CD4-positive, alpha-beta T cell (primary cell): ENCODE data around the gene KCNAB1. TPM values are rescaled to one million over a fixed set of nuclear protein-coding genes. Genes with fewer than 3 reads are reported as not detected.

Experiments
- ATAC-seq: fragments of 200-7000 bp; cut with Tn5 transposase; one replicate; pipeline ENCODE4 v1.10.0; 2022; ENCODE audit warnings: mild to moderate bottlenecking; ENCODE audit not compliant: poor library complexity
- CTCF ChIA-PET: fragments of 350-600 bp; sonication (Branson Sonifier 250); formaldehyde crosslinking; loops from one replicate; lab custom pipeline; 2021; ENCODE audit warnings: antibody characterized with exemption, inconsistent platforms; lab: Charles Lee
- POLR2A ChIA-PET: fragments of 350-600 bp; sonication (Branson Sonifier 250); formaldehyde crosslinking; loops from one replicate; lab custom pipeline; 2021; ENCODE audit warnings: antibody characterized with exemption, inconsistent platforms; lab: Charles Lee
- DNase-seq, 14 experiments: peaks; one replicate each; pipeline ENCODE4 v3.0.0-alpha.2; 2013 to 2020; ENCODE audit warnings: mixed read lengths in 2 of 14
- H3K27ac ChIP-seq, 2 donors: one replicate each; pipeline versions ENCODE4 v1.5.1 to v1.7.0; 2013; ENCODE audit warnings: low read length in 2 of 2, low read depth in 1 of 2, mild to moderate bottlenecking in 1 of 2
- H3K27me3 ChIP-seq, 2 experiments: 1 replicate in 1 of 2; 2 replicates in 1 of 2; pipeline versions ENCODE4 v1.6.1 to v1.7.0; 2013; ENCODE audit warnings: low read length in 2 of 2, control low read depth in 1 of 2, mild to moderate bottlenecking in 1 of 2, moderate library complexity in 1 of 2; ENCODE audit not compliant: insufficient read depth in 2 of 2, control insufficient read depth in 1 of 2
- H3K36me3 ChIP-seq: one replicate; pipeline ENCODE4 v1.6.1; 2013; ENCODE audit warnings: low read length, control low read depth; ENCODE audit not compliant: insufficient read depth
- H3K4me1 ChIP-seq: one replicate; pipeline ENCODE4 v1.6.1; 2013; ENCODE audit warnings: low read length, control low read depth; ENCODE audit not compliant: insufficient read depth
- H3K4me3 ChIP-seq: one replicate; pipeline ENCODE4 v1.5.1; 2013; ENCODE audit warnings: mild to moderate bottlenecking, low read length, moderate library complexity
- H3K9me3 ChIP-seq, 2 experiments: 1 replicate in 1 of 2; 2 replicates in 1 of 2; pipeline versions ENCODE4 v1.6.1 to v1.7.0; 2013; ENCODE audit warnings: low read length in 2 of 2, mild to moderate bottlenecking in 2 of 2, control low read depth in 1 of 2, moderate library complexity in 1 of 2; ENCODE audit not compliant: control insufficient read depth in 1 of 2, insufficient read depth in 1 of 2
- H3K27ac Mint-ChIP-seq: one replicate; pipeline ENCODE4 v1.8.0; 2020; ENCODE audit warnings: mixed read lengths
- H3K27me3 Mint-ChIP-seq: one replicate; pipeline ENCODE4 v1.8.0; 2021; ENCODE audit warnings: mixed read lengths
- H3K36me3 Mint-ChIP-seq: one replicate; pipeline ENCODE4 v1.8.0; 2021; ENCODE audit warnings: low read depth, mixed read lengths
- H3K4me1 Mint-ChIP-seq: one replicate; pipeline ENCODE4 v1.8.0; 2021; ENCODE audit warnings: low read depth, mixed read lengths
- H3K4me3 Mint-ChIP-seq: one replicate; pipeline ENCODE4 v1.8.0; 2020; ENCODE audit warnings: mild to moderate bottlenecking, mixed read lengths
- H3K9me3 Mint-ChIP-seq: one replicate; pipeline ENCODE4 v1.8.0; 2020; ENCODE audit warnings: mixed read lengths
- CTCF ChIP-seq: fragments of 200-600 bp; IDR thresholded peaks from one replicate; pipeline ENCODE4 v1.8.0; 2022; ENCODE audit warnings: antibody characterized with exemption, mild to moderate bottlenecking
- intact Hi-C, 2 experiments: fragments of 100-400 bp; cut with DNase I in 1 of 2; cut with micrococcal nuclease in 1 of 2; formaldehyde crosslinking; loops; one replicate each; pipeline versions ENCODE4 v1.15.1 to v1.9.0; 2023 to 2025; cut with DNase I, micrococcal nuclease
- total RNA-seq, 174 experiments: library from RNA in 2 of 174; stranded (reverse) in 2 of 174; gene quantifications; one replicate each; pipeline ENCODE4 v1.2.3 and lab custom pipeline; 2021 to 2026

Gene KCNAB1
- total RNA-seq, 2 experiments from 2014 or later, result 0.14 TPM; not detected in 1

GRCh38 chr3:156323466-156323865 lies 203.1 kb downstream of the KCNAB1 start:
- DNase-seq (no peak), ATAC-seq (no peak)
- Histone ChIP-seq H3K9me3 (no peaks in the 10 kb centered on the region), H3K4me3 (no peak overlapping the region), H3K36me3 (no peaks in the 10 kb centered on the region), H3K27ac (no peak overlapping the region), H3K4me1 (no peaks in the 10 kb centered on the region), H3K27me3 (no peaks in the 10 kb centered on the region)
- intact Hi-C loops, result no loop called here
- no peak overlapping the region for H3K4me3 Mint-ChIP-seq
- TF ChIP-seq CTCF, result no peak
- H3K9me3 Mint-ChIP-seq, result no peaks in the 10 kb centered on the region
- H3K27ac Mint-ChIP-seq, result no peak overlapping the region
- POLR2A ChIA-PET, result no interaction called here
- no peaks in the 10 kb centered on the region for H3K27me3 Mint-ChIP-seq
- H3K4me1 Mint-ChIP-seq, result no peaks in the 10 kb centered on the region
- H3K36me3 Mint-ChIP-seq, result no peaks in the 10 kb centered on the region
- CTCF ChIA-PET, result no interaction called here

- no peak for TF ChIP-seq CTCF
- no peaks in the 10 kb centered on the region for H3K9me3 Mint-ChIP-seq
- H3K9me3 ChIP-seq, result no peaks in the 10 kb centered on the region
- no peaks in the 10 kb centered on the region for H3K27me3 ChIP-seq
- no peak for DNase-seq
- no peaks in the 10 kb centered on the region for H3K36me3 Mint-ChIP-seq
- intact Hi-C loops, result no loop called here
- no peaks in the 10 kb centered on the region for H3K27me3 Mint-ChIP-seq
- no peak for ATAC-seq
- H3K4me1 ChIP-seq, result no peaks in the 10 kb centered on the region
- H3K4me3 Mint-ChIP-seq, result no peak overlapping the region
- H3K27ac ChIP-seq, result no peak overlapping the region
- H3K4me3 ChIP-seq, result no peak overlapping the region
- no peaks in the 10 kb centered on the region for H3K36me3 ChIP-seq
- ChIA-PET POLR2A (no interaction called here), CTCF (no interaction called here)
- no peaks in the 10 kb centered on the region for H3K4me1 Mint-ChIP-seq
- H3K27ac Mint-ChIP-seq, result no peak overlapping the region
These were observed 210.0 kb downstream of the KCNAB1 start for GRCh38 chr3:156330415-156330814.

- Histone ChIP-seq H3K36me3 (no peaks in the 10 kb centered on the region), H3K27ac (no peak overlapping the region), H3K27me3 (no peaks in the 10 kb centered on the region), H3K9me3 (no peaks in the 10 kb centered on the region), H3K4me1 (no peaks in the 10 kb centered on the region), H3K4me3 (no peak overlapping the region)
- intact Hi-C loops, result no loop called here
- H3K27ac Mint-ChIP-seq, result no peak overlapping the region
- H3K27me3 Mint-ChIP-seq, result no peaks in the 10 kb centered on the region
- H3K4me3 Mint-ChIP-seq, result no peak overlapping the region
- ATAC-seq (no peak), DNase-seq (no peak)
- CTCF ChIA-PET, result no interaction called here
- no peaks in the 10 kb centered on the region for H3K9me3 Mint-ChIP-seq
- H3K4me1 Mint-ChIP-seq, result no peaks in the 10 kb centered on the region
- POLR2A ChIA-PET, result no interaction called here
- TF ChIP-seq CTCF, result no peak
- no peaks in the 10 kb centered on the region for H3K36me3 Mint-ChIP-seq
These were observed 211.9 kb downstream of the KCNAB1 start for GRCh38 chr3:156332304-156332703.
